Adipose tissue (tissue), 3 donors: ENCODE results near the gene CCND3. TPM values are rescaled to one million over a fixed set of nuclear protein-coding genes. Genes with fewer than 3 reads are reported as not detected.

Experiments
- H3K27ac ChIP-seq: one replicate; pipeline ENCODE4 v1.5.1; 2013; ENCODE audit warnings: low read depth, low read length
- WGBS, 3 donors: extraction: QIAGEN DNeasy Blood & Tissue Kit; methylation state at CpG; one replicate each; pipeline ENCODE4 v1.1.7; 2013; 5-methylcytosine and 5-hydroxymethylcytosine counted together
- polyA plus RNA-seq, 3 donors: library from polyadenylated mRNA; stranded (reverse); fragments of 200-250 nt; gene quantifications; one replicate each; pipeline ENCODE4 v1.2.3, GENCODE V29; 2013
- donor health status: healthy with polysubstance abuse.
- donor health status: Bipolar disorder and iron deficiency.
- donor health status: healthy.

Gene CCND3
- polyA plus RNA-seq, 3 donors = 35.5 to 146 (median 95.9) TPM

DNA sequence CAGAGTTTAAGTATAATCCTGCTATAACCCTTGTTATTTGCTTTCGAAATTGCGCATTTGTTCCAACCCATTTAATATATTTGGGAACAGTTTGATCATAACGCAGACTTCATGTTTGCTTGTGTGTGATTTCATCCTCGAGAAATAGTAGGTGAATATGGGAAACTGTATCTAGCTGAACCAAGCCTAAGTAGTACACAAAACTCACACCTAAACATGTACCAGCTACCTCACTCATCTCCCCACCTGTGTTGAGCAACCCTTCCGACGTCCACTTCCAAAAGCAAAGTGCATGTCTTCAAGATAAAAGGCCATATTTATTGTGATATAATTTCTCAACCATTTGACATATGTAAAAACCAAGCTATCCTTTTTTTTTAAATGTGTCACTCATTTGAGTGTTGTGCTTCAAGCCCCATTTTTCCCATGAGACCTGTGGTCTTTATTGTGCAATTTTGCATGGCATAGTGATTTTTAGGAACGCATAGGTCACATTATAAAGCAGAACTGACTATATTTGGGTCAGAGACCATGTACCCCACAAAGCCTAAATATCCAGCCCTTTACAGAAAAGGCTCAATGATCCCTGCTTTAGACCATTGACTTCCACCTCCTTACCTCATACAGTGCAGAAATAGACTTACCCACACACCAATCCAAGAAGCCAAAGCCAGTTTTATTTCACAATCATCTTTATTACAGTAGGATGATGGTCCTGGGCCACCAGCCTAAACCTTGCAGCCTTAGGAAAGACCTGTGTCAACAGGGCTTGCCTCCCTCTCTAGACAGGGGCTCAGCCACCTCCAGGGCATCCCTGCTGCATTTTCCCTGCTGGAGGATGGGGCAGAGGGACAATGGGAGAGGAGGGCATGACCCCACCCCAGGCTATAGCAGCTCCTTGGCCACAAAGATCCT is 7.1 kb downstream of the CCND3 start:
- WGBS, 3 donors = 67 to 79% (median 68%) methylated on average over 7 of the region's 7 CpGs
- no peak overlapping the region for H3K27ac ChIP-seq

DNA sequence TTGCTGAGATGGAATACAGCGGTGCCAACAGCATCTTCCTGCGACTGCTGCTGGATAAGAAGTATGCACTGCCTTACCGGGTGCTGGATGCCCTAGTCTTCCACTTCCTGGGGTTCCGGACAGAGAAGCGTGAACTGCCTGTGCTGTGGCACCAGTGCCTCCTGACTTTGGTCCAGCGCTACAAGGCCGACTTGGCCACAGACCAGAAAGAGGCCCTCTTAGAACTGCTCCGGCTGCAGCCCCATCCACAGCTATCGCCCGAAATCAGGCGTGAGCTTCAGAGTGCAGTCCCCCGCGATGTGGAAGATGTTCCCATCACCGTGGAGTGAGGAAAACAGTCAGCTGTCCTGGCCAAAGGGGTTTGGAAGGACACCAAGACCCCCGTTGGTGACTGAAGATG is 9.2 kb downstream of the CCND3 start:
- WGBS, 3 donors = 92 to 93% (median 93%) methylated on average over 15 of the region's 15 CpGs
- H3K27ac ChIP-seq = no peak overlapping the region

DNA sequence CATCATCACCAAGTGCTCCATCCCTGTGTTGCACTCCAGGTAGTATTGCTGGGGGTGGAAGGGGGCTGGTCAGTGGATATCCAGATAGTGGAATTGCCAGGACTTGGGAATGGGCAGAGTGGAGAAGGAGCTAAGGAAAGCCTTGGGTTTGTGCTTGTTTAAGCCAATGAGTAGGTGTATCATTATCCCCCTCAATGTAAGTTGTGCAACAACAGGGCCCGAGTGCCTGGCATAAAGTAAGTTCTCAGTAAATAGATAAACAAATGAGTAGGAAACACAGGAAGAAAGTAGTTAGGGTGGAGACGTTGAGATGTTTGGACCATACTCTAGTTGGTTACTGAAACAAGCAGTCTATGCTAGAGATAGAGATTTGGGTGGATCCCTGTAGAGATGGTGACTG is 9.8 kb downstream of the CCND3 start:
- WGBS, 3 donors = 49 to 75% (median 61%) methylated on average over 2 of the region's 2 CpGs
- no peak overlapping the region for H3K27ac ChIP-seq

DNA sequence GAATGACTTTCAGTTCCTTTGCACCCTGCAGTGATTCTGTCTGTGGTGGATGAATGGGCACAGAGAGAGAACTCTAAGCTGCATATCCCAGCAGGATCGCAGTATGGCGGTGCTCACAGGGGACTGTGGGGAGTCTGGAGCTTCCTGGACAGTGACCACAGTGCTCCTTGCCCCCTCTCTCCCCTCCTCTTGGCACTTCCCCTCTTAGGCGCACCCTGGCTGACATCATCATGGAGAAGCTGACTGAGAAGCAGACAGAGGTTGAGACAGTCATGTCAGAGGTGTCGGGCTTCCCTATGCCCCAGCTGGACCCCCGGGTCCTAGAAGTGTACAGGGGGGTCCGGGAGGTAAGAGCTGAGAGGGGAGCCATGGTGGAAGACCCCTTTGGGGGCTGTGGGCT is 11.7 kb downstream of the CCND3 start:
- H3K27ac ChIP-seq = no peak overlapping the region
- WGBS, 3 donors = 83 to 87% (median 84%) methylated on average over 6 of the region's 6 CpGs

DNA sequence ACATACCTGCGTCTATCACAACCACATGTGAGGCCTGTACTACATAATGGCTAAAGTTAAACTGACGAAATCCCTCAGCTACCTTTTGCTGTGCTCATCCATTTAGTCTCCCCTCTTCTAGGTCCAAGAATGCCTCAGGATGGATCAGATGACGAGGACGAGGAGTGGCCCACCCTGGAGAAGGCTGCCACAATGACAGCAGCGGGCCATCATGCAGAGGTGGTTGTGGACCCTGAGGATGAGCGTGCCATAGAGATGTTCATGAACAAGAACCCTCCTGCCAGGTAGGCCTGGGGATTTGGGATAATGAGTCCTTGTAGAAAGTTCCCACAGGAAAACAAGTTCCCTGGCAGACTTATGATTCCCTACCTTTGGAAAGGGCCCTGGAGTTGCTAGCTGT is 14.4 kb downstream of the CCND3 start:
- WGBS, 3 donors = 88 to 95% (median 92%) methylated on average over 6 of the region's 6 CpGs
- H3K27ac ChIP-seq = no peak overlapping the region

DNA sequence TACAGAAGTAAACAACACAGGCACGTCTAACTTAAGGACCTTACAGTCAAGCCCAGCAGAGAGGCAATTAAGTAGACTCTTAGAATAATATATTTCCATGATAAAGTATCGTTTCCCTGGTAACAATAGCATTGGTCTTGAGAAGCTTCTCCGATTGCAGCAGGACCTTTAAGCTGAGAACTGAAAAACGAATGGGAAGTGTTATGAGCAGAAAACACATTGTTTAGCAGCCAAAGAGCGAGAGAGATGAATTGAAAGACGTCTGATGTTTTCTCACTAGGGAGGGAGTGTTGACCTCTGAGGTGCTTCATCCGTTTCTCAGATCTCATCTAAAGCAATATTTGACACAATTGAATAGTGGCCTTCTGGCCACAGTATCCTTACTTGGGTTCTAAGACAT is 19.5 kb downstream of the CCND3 start:
- WGBS, 3 donors = 2 to 7% (median 4%) methylated on average over 7 of the region's 7 CpGs

DNA sequence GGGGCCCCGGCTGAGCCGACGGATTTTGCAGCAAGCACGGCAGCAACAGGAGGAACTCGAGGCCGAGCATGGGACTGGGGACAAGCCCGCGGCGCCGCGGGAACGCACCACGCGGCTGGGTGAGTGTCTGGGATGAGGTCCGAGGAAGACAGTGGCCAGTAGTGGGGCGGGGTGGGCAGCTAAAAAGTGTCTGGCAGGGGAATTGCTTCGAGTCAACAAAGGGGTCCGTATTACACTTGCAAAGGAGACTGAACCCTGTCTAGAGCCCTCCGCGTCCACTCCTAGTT is 20.0 kb downstream of the CCND3 start:
- no peak overlapping the region for H3K27ac ChIP-seq

More for the DNA sequence above, 19.5 kb downstream of the CCND3 start:
- H3K27ac ChIP-seq = no peak overlapping the region

DNA sequence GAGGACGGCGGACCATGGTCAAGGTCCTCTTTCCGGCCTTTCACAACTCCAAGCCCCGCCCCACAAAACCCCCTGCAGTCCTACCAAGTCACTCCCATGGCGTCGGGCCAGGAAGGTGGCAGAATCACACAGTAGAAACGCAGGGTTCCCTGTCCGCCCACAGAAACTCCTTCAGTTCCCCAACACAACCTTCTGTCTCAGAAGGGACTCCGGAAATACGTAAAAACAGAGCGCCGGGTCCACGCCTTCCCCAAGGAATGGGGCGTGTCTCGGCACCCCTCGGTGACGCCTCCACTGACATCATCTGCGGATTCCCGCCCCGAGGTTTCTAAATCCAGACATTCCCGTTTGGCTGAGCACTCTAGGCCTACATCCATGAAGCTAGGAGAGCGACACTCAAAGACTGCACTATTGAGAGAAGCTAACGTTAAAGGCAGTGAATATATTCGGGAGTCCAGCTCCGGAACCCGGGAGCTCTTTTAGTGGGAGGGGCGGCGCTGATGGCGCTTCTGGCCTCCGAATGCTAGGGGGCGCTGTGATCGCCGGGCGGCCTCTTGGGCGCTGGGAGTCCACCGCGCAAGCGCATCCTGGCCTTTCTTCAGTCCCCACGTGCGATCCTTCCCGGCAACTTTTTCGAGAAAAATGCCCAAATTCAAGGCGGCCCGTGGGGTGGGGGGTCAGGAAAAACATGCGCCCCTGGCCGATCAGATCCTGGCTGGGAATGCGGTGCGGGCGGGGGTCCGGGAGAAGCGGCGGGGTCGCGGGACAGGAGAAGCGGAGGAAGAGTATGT is 20.5 kb downstream of the CCND3 start, which contains the start of the genes BYSL and MED20:
TSS of gene BYSL (plus strand) at position 579 of the 791 bp plus-strand sequence. CDS start at position 643, 64 bp downstream.
TSS of gene MED20 (minus strand) at position 219 of the 791 bp plus-strand sequence. CDS start at position 98, 121 bp downstream.
- WGBS, 3 donors = 0 to 1% (median 0%) methylated on average over 55 of the region's 55 CpGs
- peak within 1 kb of the TSS; percentile 68 for H3K27ac ChIP-seq

More for the DNA sequence above, 20.0 kb downstream of the CCND3 start:
- 0 to 1% (median 0%) methylated on average over 17 to 20 of the region's 20 CpGs for WGBS, 3 donors

DNA sequence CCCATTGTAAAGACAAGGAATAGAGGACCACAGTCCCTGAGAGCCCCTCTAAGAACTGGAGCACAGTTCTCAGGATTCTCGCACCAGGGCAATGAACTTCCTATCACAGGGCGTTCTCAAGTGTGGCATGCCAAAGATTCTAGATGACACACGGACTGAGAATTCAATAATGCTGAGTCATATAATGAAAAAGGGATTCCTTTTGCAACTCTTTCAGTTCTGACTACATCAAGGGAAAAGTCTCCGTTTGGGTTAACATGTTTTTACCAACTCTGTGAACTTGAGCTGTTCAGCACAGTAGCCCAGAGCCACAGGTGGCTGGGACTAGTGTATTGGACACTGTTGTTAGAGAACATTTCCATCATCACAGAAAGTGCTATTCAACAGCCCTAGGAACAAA is 24.1 kb downstream of the CCND3 start:
- H3K27ac ChIP-seq = no peak overlapping the region
- WGBS, 3 donors = 47 to 59% (median 51%) methylated on average over 4 of the region's 4 CpGs

DNA sequence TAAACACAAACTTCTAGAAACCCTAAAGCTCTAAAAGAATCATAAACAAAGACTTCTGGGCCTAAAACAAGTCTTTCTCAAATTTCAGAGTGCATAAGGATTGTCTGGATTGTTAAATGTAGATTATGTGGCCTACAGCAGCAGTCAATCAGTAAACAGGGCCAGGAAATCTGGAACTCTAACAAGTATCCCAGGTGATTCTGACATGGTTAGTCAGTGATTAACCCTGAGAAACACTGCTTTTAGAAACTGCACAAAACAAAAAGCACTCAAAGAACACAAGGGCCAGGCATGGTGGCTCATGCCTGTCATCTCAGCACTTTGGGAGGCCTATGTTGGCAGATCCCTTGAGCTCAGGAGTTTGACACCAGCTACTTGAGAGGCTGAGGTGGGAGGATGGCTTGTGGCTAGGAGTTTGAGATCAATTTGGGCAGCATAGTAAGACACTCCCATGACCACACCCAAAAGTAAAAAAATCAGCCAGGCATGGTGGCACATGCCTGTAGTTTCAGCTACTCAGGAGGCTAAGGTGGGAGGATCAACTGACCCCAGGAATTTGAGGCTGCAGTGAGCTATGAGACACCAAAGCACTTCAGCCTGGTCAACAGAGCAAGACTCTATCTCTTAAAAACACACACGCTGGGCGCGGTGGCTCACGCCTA is 26.6 kb downstream of the CCND3 start:
- WGBS, 3 donors = 95 to 98% (median 96%) methylated on average over 4 of the region's 4 CpGs
- H3K27ac ChIP-seq = no peak overlapping the region

DNA sequence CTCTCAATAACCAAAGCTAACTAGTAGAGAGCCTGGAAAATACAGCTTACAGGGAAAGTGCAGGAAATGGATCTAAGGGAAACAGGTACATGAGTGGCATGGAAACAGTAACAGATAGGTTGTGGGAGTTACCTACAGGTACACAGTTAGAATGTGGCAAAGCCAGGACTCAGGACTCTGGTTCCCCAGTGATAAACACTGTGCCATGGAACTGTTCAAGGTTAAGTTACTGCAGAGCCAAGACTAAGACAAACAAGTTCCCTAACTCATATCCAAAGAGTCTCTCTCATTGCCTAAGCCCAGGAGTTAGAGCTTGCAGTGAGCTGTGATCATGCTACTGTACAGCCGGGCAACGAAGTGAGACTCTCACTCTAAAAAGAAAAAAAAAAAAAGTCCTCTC is 27.3 kb downstream of the CCND3 start:
- 41 to 94% (median 94%) methylated on average over 2 of the region's 2 CpGs for WGBS, 3 donors
- H3K27ac ChIP-seq = no peak overlapping the region

DNA sequence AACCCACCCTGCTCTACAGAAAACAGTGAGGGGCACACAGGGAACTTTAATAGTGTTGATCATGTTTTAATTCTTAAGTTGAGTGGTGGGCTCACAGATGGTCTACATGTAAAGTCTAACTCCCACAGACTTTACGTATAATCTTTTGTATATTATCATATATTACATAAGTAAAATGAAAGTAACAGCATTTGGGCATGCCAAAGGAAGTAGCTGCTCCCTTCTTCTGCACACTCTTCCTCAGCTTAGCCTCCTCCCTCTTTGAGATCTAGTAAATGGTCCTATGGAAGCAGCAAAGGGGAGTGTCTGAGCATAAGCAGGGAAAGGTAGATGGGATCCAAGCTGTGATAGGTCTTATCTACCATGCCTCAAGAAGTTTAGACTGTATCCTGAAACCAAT is 31.9 kb downstream of the CCND3 start:
- no peak overlapping the region for H3K27ac ChIP-seq
- 85 to 100% (median 97%) methylated on average over 1 of the region's 1 CpG for WGBS, 3 donors

DNA sequence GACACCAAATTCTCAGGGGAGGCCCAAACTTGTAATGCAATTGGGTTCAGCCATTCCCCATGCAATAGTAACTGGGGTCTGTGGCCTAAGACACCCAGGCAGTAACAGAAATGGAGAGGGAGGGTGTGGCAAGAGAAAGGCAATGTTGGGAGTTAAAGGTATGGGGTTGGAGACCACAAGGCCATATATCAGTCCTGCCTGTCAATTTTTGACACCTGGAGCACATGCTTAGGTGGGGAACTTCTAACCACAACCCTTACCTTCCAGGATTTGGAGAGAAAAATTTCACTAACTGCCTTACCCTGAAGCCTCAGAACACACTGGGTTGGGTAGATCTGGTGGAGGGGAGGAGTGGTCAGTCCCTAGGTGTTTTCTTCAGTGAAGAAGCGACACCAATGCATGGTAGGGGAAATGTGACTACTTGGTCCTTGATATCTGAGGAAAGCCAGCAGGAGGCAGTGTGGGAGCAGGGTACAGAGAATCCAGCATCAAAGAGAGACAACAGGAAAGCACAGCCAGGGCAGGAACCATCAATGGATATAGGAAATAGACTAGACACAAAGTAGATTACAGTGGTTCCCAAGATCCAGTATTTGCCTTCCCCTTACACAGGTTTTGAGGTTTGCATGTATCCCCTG is 39.6 kb downstream of the CCND3 start:
- H3K27ac ChIP-seq = no peak overlapping the region
- 88 to 100% (median 100%) methylated on average over 1 of the region's 1 CpG for WGBS, 3 donors

DNA sequence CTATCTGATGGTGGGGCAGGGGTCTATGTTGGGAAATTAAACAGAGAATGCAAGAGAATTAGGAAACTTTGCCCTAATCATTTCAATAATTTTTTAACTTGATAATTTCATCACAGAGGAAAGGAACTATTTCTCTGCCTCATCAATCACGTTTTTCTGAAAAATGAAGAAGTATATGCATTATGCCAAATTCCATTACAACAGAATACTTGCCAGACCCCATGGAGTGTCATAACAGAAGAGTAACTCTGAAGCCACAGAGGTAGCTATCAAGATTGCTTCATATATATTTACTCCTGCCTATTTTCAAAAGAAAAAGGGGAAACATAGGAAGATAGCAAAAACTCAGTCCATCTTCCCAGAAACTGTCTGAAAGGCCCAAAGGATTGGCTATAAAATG is 40.7 kb downstream of the CCND3 start:
- no peak overlapping the region for H3K27ac ChIP-seq
- WGBS, 3 donors = 56 to 80% (median 61%) methylated on average over 1 of the region's 1 CpG

DNA sequence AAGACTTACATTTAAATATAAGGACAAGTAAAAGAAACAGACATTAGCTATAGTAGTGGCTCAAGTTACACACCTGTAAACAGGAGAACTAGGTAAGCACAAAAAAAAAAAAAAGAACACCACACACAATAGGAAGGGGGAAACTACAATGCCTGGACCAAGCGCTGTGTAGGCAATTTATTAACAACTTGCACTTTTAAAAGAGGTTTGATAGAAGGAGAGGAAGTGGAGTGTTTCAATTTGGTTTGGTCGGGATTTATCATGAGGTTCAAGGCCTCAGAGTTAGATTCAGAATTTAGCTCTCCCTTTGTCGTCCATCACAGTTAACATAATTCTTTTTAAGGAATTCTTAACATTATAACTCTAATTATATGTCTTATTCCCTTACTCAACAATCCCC is 45.3 kb downstream of the CCND3 start:
- no peak overlapping the region for H3K27ac ChIP-seq
- WGBS, 3 donors = 39 to 55% (median 41%) methylated on average over 3 of the region's 3 CpGs

DNA sequence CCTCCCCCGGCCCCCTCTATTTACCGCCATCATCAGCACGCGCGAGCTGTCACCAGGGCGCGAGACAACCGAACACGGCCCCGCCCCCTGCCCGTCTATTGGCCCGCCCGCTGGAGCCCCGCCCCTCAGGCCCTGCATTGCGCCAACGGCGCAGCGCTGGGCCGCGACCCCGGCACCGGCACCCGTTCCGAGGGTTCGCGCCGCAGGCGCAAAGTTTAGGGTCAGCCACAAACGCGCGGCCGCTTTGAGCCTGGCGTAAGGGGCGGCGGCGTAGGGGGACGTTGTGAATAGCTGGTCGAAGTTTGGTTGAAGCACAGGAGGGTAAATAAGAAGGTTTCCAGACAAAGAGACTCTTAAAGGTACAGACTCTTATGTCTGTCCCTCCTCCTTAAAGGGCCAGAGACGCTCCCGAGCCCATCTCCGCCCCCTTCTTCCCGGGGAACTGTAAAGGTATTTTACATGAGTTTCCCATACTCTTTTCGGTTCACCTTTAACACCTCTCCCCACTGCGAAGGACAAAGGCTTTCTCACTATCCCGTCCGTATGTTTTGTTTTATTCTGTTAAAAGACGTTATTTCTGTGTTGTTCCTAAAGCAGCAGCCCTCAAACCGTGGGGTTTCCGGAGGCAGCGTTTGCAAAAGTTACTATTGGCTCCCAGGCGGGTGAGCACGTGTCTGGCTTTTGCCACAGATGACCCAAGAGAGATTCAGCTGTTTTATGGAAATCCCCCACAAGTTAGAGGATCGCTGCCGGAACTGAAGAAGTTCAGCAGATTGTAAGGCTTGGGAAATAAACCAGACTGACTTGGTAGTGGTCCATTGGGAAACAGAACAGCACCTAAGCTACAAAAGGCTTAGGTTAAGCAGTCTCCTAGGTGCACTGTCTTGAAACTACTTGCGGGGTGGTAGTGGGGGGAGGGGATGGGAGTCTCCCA is 46.0 kb downstream of the CCND3 start, which contains the start of gene USP49:
TSS of gene USP49 (minus strand) at position 76 of the 934 bp plus-strand sequence. CDS start 88,392 bp downstream, outside the sequence.
- no peak within 1 kb of the TSS for H3K27ac ChIP-seq
- WGBS, 3 donors = 0 to 1% (median 0%) methylated on average over 53 to 55 of the region's 55 CpGs
